Endometrial microvascular endothelial cells (primary cell): ENCODE results near the gene POF1B. TPM values are rescaled to one million over a fixed set of nuclear protein-coding genes. Genes with fewer than 3 reads are reported as not detected.

Experiments used
- in situ Hi-C: cut with HindIII; loops from 2 replicates; pipeline ENCODE4 v1.10.0; 2017; ENCODE audit warnings: low sequenced_read_pairs, low pct_unique_long_range_greater_than_20kb; ENCODE audit errors: inconsistent ontology term
- total RNA-seq: library from RNA; depleted of rRNA; stranded (reverse); fragments of >200 nt; gene quantifications from one replicate; pipeline ENCODE4 v1.2.3, GENCODE V29; 2015; ENCODE audit errors: inconsistent ontology term

The POF1B gene
- total RNA-seq, 1 donor from 2014 or later, result not detected

GRCh38 chrX:85244450-85245211 is 134.8 kb downstream of the POF1B start:
- in situ Hi-C loops, result no loop called here

GRCh38 chrX:85243761-85244449 is 135.6 kb downstream of the POF1B start, which contains the start of the genes SATL1 and ZNF711:
Gene SATL1, minus strand, starts transcription at chrX:85243779. Its CDS starts 134,811 bp downstream, at chrX:85108968.
Gene ZNF711, plus strand, starts transcription at chrX:85243991. Its CDS starts 3,582 bp downstream, at chrX:85247573.
- in situ Hi-C loops, result no loop called here

- in situ Hi-C loops, result no loop called here
These were observed 136.3 kb downstream of the POF1B start for GRCh38 chrX:85243155-85243554.

Other genes starting within 250 kb of the POF1B start
- not detected for gene SATL1, start 135.9 kb downstream of the POF1B start, total RNA-seq
- under 0.01 TPM for gene ZNF711, start 135.7 kb downstream of the POF1B start, total RNA-seq